ENCODE data around the gene DYNC1H1. TPM values are rescaled to one million over a fixed set of nuclear protein-coding genes. Genes with fewer than 3 reads are reported as not detected.

DYNC1H1 gene
- total and polyA plus RNA-seq, 2 donors (not counting 1 experiment from before 2014, with no cell fraction given) = 128 to 677 TPM

DNA sequence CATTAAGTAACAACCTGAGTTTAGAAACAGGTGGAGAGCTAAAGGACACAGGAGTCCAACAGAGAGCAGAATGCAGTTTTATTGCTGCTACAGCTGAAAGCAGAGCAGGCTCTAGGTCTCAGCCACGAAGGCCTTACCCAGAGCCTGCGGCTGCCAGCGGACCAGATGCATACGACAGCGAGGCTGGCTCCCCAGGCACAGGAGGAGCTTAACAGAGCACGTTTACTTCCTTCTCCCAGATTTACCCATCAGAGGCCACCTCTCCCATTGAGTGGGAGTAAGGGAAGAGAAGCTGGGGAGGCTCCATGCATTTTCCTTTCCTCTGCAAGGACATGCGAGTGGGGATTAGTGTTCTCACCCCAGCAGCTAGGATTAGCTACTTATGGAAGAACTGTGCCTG lies 22.6 kb downstream of the DYNC1H1 start:
- DNase-seq (ENCODE audit: low read depth in 2 of 2) = no peak
- Histone ChIP-seq H3K9ac (ENCODE audit: insufficient read depth, low read length) (no peak overlapping the region), H3K36me3 (ENCODE audit: control insufficient read depth, insufficient read depth, low read length) (peaks cover 45% of the 10 kb centered on the region), H3K27me3 (ENCODE audit: control insufficient read depth, insufficient read depth, low read length) (no peaks in the 10 kb centered on the region), H3K9me3 (ENCODE audit: control insufficient read depth, insufficient read depth, low read depth, low read length) (no peaks in the 10 kb centered on the region), H3K79me2 (ENCODE audit: control insufficient read depth, insufficient read depth, low read length) (peaks cover 32% of the 10 kb centered on the region), H3K4me3 (replicated peaks in 1 of 4; ENCODE audit: control extremely low read depth in 1 of 4, insufficient read depth in 1 of 4, low read depth in 3 of 4, low read length in 4 of 4) (no peak overlapping the region), H3K27ac (ENCODE audit: insufficient read depth, low read length) (no peak overlapping the region), H2AFZ (ENCODE audit: low read length) (no peak overlapping the region), H4K20me1 (ENCODE audit: control insufficient read depth, extremely low read depth, insufficient read depth, low read length) (no peaks in the 10 kb centered on the region), H3K4me2 (ENCODE audit: extremely low read depth, insufficient read depth, low read length) (no peak overlapping the region), H3K4me1 (ENCODE audit: control insufficient read depth, extremely low read depth, insufficient read depth, low read length) (no peaks in the 10 kb centered on the region)
- TF ChIP-seq EZH2 (IDR thresholded peaks at IDR 0.05; ENCODE audit: low read length, missing control alignments) = no peak
- no peak for TF ChIP-seq CTCF (conservative IDR thresholded peaks at IDR 0.05 in 1 of 2, IDR thresholded peaks at IDR 0.05 in 1 of 2; ENCODE audit: low read depth in 1 of 2, low read length in 2 of 2)

- DNase-seq (ENCODE audit: low read depth in 2 of 2) = no peak
- H3K4me2 ChIP-seq (ENCODE audit: extremely low read depth, insufficient read depth, low read length) = no peak overlapping the region
- TF ChIP-seq CTCF (conservative IDR thresholded peaks at IDR 0.05 in 1 of 2, IDR thresholded peaks at IDR 0.05 in 1 of 2; ENCODE audit: low read depth in 1 of 2, low read length in 2 of 2) (no peak), EZH2 (IDR thresholded peaks at IDR 0.05; ENCODE audit: low read length, missing control alignments) (no peak)
- peaks cover 35% of the 10 kb centered on the region for H3K79me2 ChIP-seq (ENCODE audit: control insufficient read depth, insufficient read depth, low read length)
- no peak overlapping the region for H3K27ac ChIP-seq (ENCODE audit: insufficient read depth, low read length)
- no peaks in the 10 kb centered on the region for H3K9me3 ChIP-seq (ENCODE audit: control insufficient read depth, insufficient read depth, low read depth, low read length)
- H3K4me3 ChIP-seq (replicated peaks in 1 of 4; ENCODE audit: control extremely low read depth in 1 of 4, insufficient read depth in 1 of 4, low read depth in 3 of 4, low read length in 4 of 4) = no peak overlapping the region
- H4K20me1 ChIP-seq (ENCODE audit: control insufficient read depth, extremely low read depth, insufficient read depth, low read length) = no peaks in the 10 kb centered on the region
- H2AFZ ChIP-seq (ENCODE audit: low read length) = no peak overlapping the region
- no peak overlapping the region for H3K9ac ChIP-seq (ENCODE audit: insufficient read depth, low read length)
- peaks cover 53% of the 10 kb centered on the region for H3K36me3 ChIP-seq (ENCODE audit: control insufficient read depth, insufficient read depth, low read length)
- H3K4me1 ChIP-seq (ENCODE audit: control insufficient read depth, extremely low read depth, insufficient read depth, low read length) = no peaks in the 10 kb centered on the region
- H3K27me3 ChIP-seq (ENCODE audit: control insufficient read depth, insufficient read depth, low read length) = no peaks in the 10 kb centered on the region
Observed at GRCh38 chr14:101988377-101988776, 24.0 kb downstream of the DYNC1H1 start.

DNA sequence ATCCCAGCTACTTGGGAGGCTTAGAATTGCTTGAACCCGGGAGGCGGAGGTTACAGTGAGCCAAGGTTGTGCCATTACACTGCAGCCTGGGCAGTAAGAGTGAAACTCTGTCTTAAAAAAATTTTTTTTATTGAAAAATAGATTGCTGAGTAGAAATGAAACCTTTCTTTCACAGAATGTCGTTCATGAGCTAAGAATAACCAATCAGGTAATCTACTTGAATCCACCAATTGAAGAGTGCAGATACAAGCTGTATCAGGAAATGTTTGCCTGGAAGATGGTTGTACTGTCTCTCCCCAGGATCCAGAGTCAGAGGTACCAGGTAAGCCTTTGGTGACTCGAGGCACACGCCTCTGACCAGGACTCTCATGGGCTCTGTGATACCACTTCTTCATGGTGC lies 27.0 kb downstream of the DYNC1H1 start:
- Histone ChIP-seq H3K4me1 (ENCODE audit: control insufficient read depth, extremely low read depth, insufficient read depth, low read length) (no peaks in the 10 kb centered on the region), H3K4me2 (ENCODE audit: extremely low read depth, insufficient read depth, low read length) (no peak overlapping the region), H3K27ac (ENCODE audit: insufficient read depth, low read length) (no peak overlapping the region), H3K9me3 (ENCODE audit: control insufficient read depth, insufficient read depth, low read depth, low read length) (no peaks in the 10 kb centered on the region), H3K9ac (ENCODE audit: insufficient read depth, low read length) (no peak overlapping the region), H3K4me3 (replicated peaks in 1 of 4; ENCODE audit: control extremely low read depth in 1 of 4, insufficient read depth in 1 of 4, low read depth in 3 of 4, low read length in 4 of 4) (no peak overlapping the region), H4K20me1 (ENCODE audit: control insufficient read depth, extremely low read depth, insufficient read depth, low read length) (no peaks in the 10 kb centered on the region), H3K36me3 (ENCODE audit: control insufficient read depth, insufficient read depth, low read length) (peaks cover 49% of the 10 kb centered on the region), H2AFZ (ENCODE audit: low read length) (no peak overlapping the region), H3K79me2 (ENCODE audit: control insufficient read depth, insufficient read depth, low read length) (peaks cover 21% of the 10 kb centered on the region), H3K27me3 (ENCODE audit: control insufficient read depth, insufficient read depth, low read length) (no peaks in the 10 kb centered on the region)
- no peak for DNase-seq (ENCODE audit: low read depth in 2 of 2)
- TF ChIP-seq CTCF (conservative IDR thresholded peaks at IDR 0.05 in 1 of 2, IDR thresholded peaks at IDR 0.05 in 1 of 2; ENCODE audit: low read depth in 1 of 2, low read length in 2 of 2) (no peak), EZH2 (IDR thresholded peaks at IDR 0.05; ENCODE audit: low read length, missing control alignments) (no peak)

Data from fibroblast of lung (primary cell).